Measurements from ENCODE around the gene GLDC.

DNA sequence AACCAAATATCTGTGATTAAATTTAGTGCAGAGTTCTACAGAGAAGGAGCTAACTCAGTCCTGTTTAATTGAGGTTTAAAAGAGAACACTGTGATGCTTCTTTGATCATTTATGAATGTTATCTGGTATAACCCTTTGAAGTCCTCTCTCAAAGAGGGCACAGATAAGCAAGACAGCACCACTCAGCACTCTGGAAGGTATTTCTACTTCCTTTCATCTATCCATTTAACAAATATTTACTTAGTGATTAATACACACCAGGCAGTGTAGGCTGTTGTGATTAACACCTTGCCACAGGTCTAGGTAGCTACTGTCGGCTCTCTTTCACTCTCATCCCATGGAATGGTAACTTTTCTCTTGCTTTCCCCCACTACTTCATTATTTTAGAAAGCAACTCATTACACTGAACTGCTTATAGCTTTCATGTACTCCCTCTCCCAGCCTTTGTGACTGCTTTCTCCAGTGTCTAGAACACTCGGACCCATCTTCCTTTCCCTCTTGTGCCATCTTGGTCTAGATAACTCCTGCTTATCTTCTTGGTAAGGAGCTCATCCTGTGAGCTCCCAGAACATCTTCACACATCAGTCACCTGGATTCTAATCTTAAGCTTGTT lies 54.7 kb downstream of the GLDC start:
- TF ChIP-seq, protein P1, sequence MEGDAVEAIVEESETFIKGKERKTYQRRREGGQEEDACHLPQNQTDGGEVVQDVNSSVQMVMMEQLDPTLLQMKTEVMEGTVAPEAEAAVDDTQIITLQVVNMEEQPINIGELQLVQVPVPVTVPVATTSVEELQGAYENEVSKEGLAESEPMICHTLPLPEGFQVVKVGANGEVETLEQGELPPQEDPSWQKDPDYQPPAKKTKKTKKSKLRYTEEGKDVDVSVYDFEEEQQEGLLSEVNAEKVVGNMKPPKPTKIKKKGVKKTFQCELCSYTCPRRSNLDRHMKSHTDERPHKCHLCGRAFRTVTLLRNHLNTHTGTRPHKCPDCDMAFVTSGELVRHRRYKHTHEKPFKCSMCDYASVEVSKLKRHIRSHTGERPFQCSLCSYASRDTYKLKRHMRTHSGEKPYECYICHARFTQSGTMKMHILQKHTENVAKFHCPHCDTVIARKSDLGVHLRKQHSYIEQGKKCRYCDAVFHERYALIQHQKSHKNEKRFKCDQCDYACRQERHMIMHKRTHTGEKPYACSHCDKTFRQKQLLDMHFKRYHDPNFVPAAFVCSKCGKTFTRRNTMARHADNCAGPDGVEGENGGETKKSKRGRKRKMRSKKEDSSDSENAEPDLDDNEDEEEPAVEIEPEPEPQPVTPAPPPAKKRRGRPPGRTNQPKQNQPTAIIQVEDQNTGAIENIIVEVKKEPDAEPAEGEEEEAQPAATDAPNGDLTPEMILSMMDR (IDR thresholded peaks at IDR 0.05) = no peak
- TF ChIP-seq POLR2A (IDR thresholded peaks at IDR 0.05) = no peak

Measured in right lobe of liver (tissue), 4 donors.